GM12878 (cell line): ENCODE measurements around the gene PCDHA7. TPM values are rescaled to one million over a fixed set of nuclear protein-coding genes. Genes with fewer than 3 reads are reported as not detected.

ENCODE experiments used
- NFXL1 ChIP-seq: fragments of 450-650 bp; IDR thresholded peaks from 2 replicates; pipeline ENCODE4 v1.6.1; 2017; ENCODE audit warnings: antibody characterized with exemption, mild to moderate bottlenecking, borderline replicate concordance
- POLR2AphosphoS2 ChIP-seq: IDR thresholded peaks from 2 replicates; pipeline ENCODE4 v1.6.1; 2011; ENCODE audit warnings: low read depth, mild to moderate bottlenecking, low read length, improper control_type of control experiment, moderate library complexity
- TAF1 ChIP-seq: IDR thresholded peaks from 2 replicates; pipeline ENCODE4 v1.6.1; 2011; ENCODE audit warnings: mild to moderate bottlenecking, low read depth, low read length, borderline replicate concordance
- TCF12 ChIP-seq: IDR thresholded peaks from 2 replicates; pipeline ENCODE4 v1.6.1; 2011; ENCODE audit warnings: low read depth, mild to moderate bottlenecking, low read length
- polyA plus RNA-seq, 11 experiments: library from polyadenylated mRNA; depleted of rRNA in 4 of 11; unstranded in 6 of 11; stranded (reverse) in 5 of 11; fragments of >200 nt; fragmentation: Nextera tagmentation in 4 of 11; fragmentation: Illumina TruSeq in 1 of 11; extraction: Ambion mirVana in 4 of 11; extraction: Trizol in 1 of 11; gene quantifications; 1 replicate in 1 of 11; 2 replicates in 10 of 11; pipeline versions ENCODE4 v1.2.1 to v1.2.3, GENCODE V29; 2011 to 2016; ENCODE audit warnings: inconsistent platforms in 2 of 11, missing spikeins in 2 of 11, low read depth in 1 of 11
- total RNA-seq, 4 experiments: library from RNA; depleted of rRNA in 3 of 4; stranded (reverse); fragments of >200 nt in 3 of 4; fragmentation: Illumina TruSeq in 1 of 4; extraction: Trizol in 1 of 4; gene quantifications; 2 replicates each; pipeline versions ENCODE4 v1.2.1 to v1.2.3, GENCODE V29; 2013 to 2021
- TF ChIP-seq, protein P1 (sequence below): fragments of 450-650 bp; formaldehyde crosslinking; IDR thresholded peaks from 2 replicates; pipeline ENCODE4 v1.5.0; 2022; ENCODE audit warnings: mild to moderate bottlenecking, missing genetic modification characterization
- TF ChIP-seq, protein P2 (sequence below): fragments of 450-650 bp; IDR thresholded peaks from 2 replicates; pipeline ENCODE4 v1.6.1; 2017; ENCODE audit warnings: mild to moderate bottlenecking, moderate library complexity

Gene PCDHA7
- total and polyA plus RNA-seq, 10 of the 15 experiments (the other 5 are each of a cell fraction or from before 2014, with no cell fraction given), result 0.05 to 0.06 TPM; not detected in 8

DNA sequence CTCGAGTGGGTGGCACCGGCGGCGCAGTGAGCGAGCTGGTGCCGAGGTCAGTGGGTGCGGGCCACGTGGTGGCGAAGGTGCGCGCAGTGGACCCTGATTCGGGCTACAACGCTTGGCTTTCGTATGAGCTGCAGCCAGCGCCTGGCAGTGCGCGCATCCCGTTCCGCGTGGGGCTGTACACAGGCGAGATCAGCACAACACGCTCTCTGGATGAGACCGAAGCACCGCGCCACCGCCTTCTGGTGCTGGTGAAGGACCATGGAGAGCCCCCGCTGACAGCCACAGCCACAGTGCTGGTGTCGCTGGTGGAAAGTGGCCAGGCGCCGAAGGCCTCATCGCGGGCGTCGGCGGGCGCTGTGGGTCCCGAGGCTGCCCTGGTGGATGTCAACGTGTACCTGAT is 10.6 kb upstream of the PCDHA7 start (continued):
- TF ChIP-seq, protein P1, sequence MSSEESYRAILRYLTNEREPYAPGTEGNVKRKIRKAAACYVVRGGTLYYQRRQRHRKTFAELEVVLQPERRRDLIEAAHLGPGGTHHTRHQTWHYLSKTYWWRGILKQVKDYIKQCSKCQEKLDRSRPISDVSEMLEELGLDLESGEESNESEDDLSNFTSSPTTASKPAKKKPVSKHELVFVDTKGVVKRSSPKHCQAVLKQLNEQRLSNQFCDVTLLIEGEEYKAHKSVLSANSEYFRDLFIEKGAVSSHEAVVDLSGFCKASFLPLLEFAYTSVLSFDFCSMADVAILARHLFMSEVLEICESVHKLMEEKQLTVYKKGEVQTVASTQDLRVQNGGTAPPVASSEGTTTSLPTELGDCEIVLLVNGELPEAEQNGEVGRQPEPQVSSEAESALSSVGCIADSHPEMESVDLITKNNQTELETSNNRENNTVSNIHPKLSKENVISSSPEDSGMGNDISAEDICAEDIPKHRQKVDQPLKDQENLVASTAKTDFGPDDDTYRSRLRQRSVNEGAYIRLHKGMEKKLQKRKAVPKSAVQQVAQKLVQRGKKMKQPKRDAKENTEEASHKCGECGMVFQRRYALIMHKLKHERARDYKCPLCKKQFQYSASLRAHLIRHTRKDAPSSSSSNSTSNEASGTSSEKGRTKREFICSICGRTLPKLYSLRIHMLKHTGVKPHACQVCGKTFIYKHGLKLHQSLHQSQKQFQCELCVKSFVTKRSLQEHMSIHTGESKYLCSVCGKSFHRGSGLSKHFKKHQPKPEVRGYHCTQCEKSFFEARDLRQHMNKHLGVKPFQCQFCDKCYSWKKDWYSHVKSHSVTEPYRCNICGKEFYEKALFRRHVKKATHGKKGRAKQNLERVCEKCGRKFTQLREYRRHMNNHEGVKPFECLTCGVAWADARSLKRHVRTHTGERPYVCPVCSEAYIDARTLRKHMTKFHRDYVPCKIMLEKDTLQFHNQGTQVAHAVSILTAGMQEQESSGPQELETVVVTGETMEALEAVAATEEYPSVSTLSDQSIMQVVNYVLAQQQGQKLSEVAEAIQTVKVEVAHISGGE (CRISPR knock-in tag), result no peak
- TF ChIP-seq, protein P2, sequence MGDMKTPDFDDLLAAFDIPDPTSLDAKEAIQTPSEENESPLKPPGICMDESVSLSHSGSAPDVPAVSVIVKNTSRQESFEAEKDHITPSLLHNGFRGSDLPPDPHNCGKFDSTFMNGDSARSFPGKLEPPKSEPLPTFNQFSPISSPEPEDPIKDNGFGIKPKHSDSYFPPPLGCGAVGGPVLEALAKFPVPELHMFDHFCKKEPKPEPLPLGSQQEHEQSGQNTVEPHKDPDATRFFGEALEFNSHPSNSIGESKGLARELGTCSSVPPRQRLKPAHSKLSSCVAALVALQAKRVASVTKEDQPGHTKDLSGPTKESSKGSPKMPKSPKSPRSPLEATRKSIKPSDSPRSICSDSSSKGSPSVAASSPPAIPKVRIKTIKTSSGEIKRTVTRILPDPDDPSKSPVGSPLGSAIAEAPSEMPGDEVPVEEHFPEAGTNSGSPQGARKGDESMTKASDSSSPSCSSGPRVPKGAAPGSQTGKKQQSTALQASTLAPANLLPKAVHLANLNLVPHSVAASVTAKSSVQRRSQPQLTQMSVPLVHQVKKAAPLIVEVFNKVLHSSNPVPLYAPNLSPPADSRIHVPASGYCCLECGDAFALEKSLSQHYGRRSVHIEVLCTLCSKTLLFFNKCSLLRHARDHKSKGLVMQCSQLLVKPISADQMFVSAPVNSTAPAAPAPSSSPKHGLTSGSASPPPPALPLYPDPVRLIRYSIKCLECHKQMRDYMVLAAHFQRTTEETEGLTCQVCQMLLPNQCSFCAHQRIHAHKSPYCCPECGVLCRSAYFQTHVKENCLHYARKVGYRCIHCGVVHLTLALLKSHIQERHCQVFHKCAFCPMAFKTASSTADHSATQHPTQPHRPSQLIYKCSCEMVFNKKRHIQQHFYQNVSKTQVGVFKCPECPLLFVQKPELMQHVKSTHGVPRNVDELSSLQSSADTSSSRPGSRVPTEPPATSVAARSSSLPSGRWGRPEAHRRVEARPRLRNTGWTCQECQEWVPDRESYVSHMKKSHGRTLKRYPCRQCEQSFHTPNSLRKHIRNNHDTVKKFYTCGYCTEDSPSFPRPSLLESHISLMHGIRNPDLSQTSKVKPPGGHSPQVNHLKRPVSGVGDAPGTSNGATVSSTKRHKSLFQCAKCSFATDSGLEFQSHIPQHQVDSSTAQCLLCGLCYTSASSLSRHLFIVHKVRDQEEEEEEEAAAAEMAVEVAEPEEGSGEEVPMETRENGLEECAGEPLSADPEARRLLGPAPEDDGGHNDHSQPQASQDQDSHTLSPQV, result no peak
- TF ChIP-seq POLR2AphosphoS2 (no peak), TCF12 (no peak), NFXL1 (no peak), TAF1 (no peak)
